ENCODE results near the gene IMPDH1.

GRCh38 chr7:128385988-128386925 is 23.5 kb downstream of the IMPDH1 start:
- TF ChIP-seq EP300 (IDR thresholded peaks at IDR 0.05) (no peak), POLR2A (IDR thresholded peaks at IDR 0.05; ENCODE audit: low read depth) (no peak), CTCF (IDR thresholded peaks at IDR 0.05) (no peak)

All from esophagus muscularis mucosa (tissue), 4 donors.